ENCODE data around the gene MFSD6. TPM values are rescaled to one million over a fixed set of nuclear protein-coding genes. Genes with fewer than 3 reads are reported as not detected.
"Not testable (repeated sequence)": the region's sequence is repeated elsewhere in the genome, so short reads cannot be mapped to it uniquely, and the experiment has no call there.

The MFSD6 gene
- total RNA-seq, 1 donor from 2014 or later = 44.0 TPM

DNA sequence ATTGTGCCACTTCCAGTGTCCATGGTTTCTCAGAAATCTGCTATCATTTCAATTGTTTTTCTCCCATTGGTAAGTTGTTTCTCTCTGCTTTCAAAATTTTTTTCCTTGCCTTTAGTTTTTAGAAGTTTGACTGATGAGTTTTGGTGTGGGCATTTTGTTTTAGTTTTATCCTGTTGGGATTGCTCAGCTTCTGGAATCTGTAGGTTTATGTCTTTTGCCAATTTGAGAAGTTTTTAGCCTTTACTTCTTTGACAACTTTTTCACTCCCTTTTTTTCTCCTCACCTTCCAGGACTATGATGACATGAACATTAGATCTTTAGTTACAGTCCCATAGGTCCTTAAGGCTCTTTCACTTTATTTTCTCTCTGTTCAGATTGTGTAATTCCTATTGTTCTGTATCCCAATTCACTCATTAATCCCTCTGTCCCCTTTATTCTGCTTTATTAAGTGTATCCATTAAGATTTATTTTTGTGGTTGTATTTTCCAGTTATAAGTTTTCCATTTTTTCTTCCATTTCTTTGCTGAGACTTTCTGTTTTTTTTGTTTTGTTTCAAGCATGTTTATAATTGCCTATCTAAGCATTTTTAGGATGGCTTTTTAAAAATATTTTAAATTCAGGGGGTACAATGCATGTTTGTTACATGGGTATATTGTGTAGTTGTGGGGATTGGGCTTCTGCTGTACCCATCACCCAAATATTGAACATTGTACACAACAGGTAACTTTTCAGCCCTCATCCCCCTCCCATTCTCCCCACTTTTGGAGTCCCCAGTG lies 17.9 kb downstream of the MFSD6 start:
- no peak for DNase-seq (ENCODE audit: low spot score)
- H3K4me1 Mint-ChIP-seq (ENCODE audit: low read depth) = peaks cover 35% of the 10 kb centered on the region
- H3K36me3 Mint-ChIP-seq (ENCODE audit: low read depth) = peaks cover 57% of the 10 kb centered on the region
- intact Hi-C loops (cut with micrococcal nuclease) = no loop called here
- no peak overlapping the region for H3K27ac Mint-ChIP-seq
- no peak overlapping the region for H3K4me3 Mint-ChIP-seq (ENCODE audit: low read depth)
- peaks cover 6% of the 10 kb centered on the region for H3K9me3 Mint-ChIP-seq
- no peaks in the 10 kb centered on the region for H3K27me3 Mint-ChIP-seq (ENCODE audit: low read depth)

DNA sequence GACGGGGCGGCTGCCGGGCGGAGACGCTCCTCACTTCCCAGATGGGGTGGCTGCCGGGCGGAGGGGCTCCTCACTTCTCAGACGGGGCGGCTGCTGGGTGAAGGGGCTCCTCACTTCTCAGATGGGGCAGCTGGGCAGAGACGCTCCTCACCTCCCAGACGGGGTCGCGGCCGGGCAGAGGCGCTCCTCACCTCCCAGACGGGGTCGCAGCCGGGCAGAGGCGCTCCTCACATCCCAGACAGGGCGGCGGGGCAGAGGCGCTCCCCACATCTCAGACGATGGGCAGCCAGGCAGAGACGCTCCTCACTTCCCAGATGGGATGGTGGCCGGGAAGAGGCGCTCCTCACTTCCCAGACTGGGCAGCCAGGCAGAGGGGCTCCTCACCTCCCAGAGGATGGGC lies 22.7 kb downstream of the MFSD6 start:
- Mint-ChIP-seq H3K36me3 (ENCODE audit: low read depth) (peaks cover 61% of the 10 kb centered on the region), H3K4me1 (ENCODE audit: low read depth) (peaks cover 48% of the 10 kb centered on the region)
- H3K9me3 Mint-ChIP-seq; H3K27ac Mint-ChIP-seq; intact Hi-C loops (cut with micrococcal nuclease); DNase-seq (ENCODE audit: low spot score); H3K4me3 Mint-ChIP-seq (ENCODE audit: low read depth); H3K27me3 Mint-ChIP-seq (ENCODE audit: low read depth): not testable (repeated sequence)

DNA sequence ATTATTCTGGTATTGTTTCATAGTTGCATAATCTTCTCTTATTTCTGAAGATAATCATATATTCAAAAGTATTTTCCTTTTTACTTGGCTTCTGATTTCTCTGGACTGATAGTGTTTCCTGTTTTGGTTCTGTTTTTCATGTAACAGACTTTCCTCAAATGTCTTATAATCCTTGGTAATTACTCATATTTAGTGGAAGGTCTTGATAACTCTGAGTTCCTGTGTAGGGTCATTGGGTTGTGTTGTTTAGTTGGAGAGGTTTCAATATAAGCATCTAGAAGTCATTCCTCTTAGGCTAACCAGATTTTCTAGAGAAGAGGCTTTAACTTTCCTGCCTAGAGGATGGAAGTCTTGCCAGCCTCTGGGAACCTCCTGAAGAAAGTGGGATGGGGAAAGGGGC lies 23.8 kb downstream of the MFSD6 start:
- intact Hi-C loops (cut with micrococcal nuclease) = loop anchor here (1.0 to 2.0 kb wide), 3 partner anchors 13 to 28 kb away; no protein-coding TSS in a partner anchor
- Mint-ChIP-seq H3K4me3 (ENCODE audit: low read depth) (no peak overlapping the region), H3K36me3 (ENCODE audit: low read depth) (peaks cover 61% of the 10 kb centered on the region), H3K4me1 (ENCODE audit: low read depth) (peaks cover 49% of the 10 kb centered on the region), H3K27me3 (ENCODE audit: low read depth) (no peaks in the 10 kb centered on the region), H3K27ac (peak overlapping the region; percentile 34), H3K9me3 (peaks cover 4% of the 10 kb centered on the region)
- DNase-seq (ENCODE audit: low spot score) = no peak

DNA sequence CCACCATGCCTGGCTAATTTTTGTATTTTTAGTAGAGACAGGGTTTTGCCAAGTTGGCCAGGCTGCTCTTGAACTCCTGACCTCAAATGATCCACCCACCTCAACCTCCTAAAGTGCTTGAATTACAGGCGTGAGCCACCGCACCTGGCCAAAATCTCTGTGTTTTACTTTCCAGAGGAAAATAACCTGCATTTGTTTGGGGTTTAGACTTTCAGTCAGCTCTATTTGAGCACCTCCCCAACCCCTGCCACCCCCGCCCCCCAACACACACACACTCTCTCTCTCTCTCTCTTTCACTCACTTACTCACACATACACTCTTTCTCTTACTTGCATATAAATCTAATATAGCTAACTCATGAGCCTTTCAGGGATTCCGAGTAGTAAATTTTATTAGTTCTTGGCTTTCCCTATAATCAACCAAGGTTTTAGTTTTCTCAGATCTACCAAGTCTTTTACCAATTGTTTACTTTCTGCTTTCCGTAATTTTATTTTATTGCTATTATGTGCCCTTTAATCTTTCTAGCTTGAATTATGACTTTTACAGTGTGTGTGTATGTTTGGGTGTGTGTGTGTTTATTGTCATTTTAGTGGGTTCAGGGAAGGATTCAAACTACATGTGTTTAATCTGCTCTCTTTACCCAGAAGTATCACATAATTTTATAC lies 24.5 kb downstream of the MFSD6 start:
- H3K27ac Mint-ChIP-seq = peak overlapping the region; percentile 1
- no peak overlapping the region for H3K4me3 Mint-ChIP-seq (ENCODE audit: low read depth)
- peaks cover 46% of the 10 kb centered on the region for H3K4me1 Mint-ChIP-seq (ENCODE audit: low read depth)
- no peak for DNase-seq (ENCODE audit: low spot score)
- intact Hi-C loops (cut with micrococcal nuclease) = loop anchor here (1.0 to 2.0 kb wide), 3 partner anchors 14 to 28 kb away; no protein-coding TSS in a partner anchor
- H3K9me3 Mint-ChIP-seq = peaks cover 4% of the 10 kb centered on the region
- H3K27me3 Mint-ChIP-seq (ENCODE audit: low read depth) = no peaks in the 10 kb centered on the region
- H3K36me3 Mint-ChIP-seq (ENCODE audit: low read depth) = peaks cover 62% of the 10 kb centered on the region

DNA sequence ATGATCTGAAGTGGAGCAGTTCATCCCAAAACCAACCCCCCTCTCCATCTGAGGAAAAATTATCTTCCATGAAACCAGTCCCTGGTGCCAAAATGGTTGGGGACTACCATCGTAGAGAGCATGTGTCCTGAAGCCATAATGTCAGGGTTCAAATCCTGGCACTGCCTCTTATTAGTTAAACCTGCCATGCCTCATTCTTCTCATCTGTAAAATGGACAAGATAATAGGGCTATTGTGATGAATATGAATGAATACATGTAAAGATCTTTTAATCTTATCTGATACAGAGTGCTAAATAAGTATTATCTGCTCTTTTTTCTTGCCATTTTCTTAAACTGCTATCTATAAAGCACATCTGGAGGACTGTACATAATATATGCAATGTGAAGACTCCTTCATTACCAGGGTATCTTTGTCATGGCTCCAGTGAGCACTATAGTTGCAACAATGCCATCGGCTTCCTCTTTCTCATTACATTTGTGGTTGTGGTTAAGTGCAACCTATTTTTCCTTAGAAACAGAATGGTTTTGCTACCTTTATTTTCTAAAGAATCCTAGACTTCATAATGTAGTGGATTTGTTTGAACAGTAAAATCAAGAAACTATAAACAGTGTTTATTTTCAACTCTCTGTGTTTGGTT lies 27.0 kb downstream of the MFSD6 start:
- Mint-ChIP-seq H3K4me3 (ENCODE audit: low read depth) (no peak overlapping the region), H3K36me3 (ENCODE audit: low read depth) (peaks cover 68% of the 10 kb centered on the region), H3K27ac (no peak overlapping the region), H3K9me3 (no peaks in the 10 kb centered on the region), H3K4me1 (ENCODE audit: low read depth) (peaks cover 48% of the 10 kb centered on the region), H3K27me3 (ENCODE audit: low read depth) (no peaks in the 10 kb centered on the region)
- no peak for DNase-seq (ENCODE audit: low spot score)
- intact Hi-C loops (cut with micrococcal nuclease) = no loop called here

DNA sequence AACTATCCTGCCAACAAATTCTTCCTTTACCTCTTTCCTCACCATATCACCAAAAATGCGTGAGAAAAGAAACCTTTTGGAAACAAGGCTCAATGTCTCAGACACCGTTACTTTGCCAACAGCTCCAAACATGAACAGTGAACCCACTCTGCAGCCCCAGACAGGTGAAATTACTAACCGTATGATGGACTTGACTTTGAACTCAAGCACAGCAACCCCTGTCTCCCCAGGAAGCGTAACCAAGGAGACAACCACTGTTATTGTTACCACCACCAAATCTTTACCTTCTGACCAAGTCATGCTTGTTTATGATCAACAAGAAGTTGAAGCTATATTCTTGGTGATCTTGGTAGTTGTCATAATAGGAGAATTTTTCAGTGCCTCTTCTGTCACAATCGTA lies 28.4 kb downstream of the MFSD6 start:
- intact Hi-C loops (cut with micrococcal nuclease) = no loop called here
- Mint-ChIP-seq H3K36me3 (ENCODE audit: low read depth) (peaks cover 74% of the 10 kb centered on the region), H3K4me1 (ENCODE audit: low read depth) (peaks cover 54% of the 10 kb centered on the region), H3K27me3 (ENCODE audit: low read depth) (no peaks in the 10 kb centered on the region), H3K4me3 (ENCODE audit: low read depth) (no peak overlapping the region), H3K9me3 (no peaks in the 10 kb centered on the region), H3K27ac (peak overlapping the region; percentile 49)
- no peak for DNase-seq (ENCODE audit: low spot score)

DNA sequence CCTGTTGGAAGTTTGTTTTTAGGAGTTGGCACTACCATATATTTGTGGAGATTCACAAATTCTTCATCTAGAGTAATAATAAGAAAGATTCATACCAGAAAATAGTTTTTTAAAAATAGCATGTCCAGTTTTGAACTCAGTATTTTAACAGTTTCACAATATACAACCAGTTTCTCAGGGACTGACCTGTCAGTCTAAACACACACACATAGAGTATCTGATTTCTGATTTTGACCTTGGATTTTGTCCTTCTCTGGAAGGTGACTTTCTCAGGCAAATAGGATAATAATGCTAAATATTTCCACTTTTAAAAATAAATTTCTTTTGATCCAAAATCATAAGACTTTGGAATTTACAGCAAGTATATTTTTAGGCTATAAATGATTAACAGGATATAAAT lies 32.0 kb downstream of the MFSD6 start:
- Mint-ChIP-seq H3K4me1 (ENCODE audit: low read depth) (peaks cover 45% of the 10 kb centered on the region), H3K27ac (no peak overlapping the region), H3K4me3 (ENCODE audit: low read depth) (no peak overlapping the region), H3K9me3 (no peaks in the 10 kb centered on the region), H3K27me3 (ENCODE audit: low read depth) (no peaks in the 10 kb centered on the region), H3K36me3 (ENCODE audit: low read depth) (peaks cover 72% of the 10 kb centered on the region)
- intact Hi-C loops (cut with micrococcal nuclease) = no loop called here
- no peak for DNase-seq (ENCODE audit: low spot score)

DNA sequence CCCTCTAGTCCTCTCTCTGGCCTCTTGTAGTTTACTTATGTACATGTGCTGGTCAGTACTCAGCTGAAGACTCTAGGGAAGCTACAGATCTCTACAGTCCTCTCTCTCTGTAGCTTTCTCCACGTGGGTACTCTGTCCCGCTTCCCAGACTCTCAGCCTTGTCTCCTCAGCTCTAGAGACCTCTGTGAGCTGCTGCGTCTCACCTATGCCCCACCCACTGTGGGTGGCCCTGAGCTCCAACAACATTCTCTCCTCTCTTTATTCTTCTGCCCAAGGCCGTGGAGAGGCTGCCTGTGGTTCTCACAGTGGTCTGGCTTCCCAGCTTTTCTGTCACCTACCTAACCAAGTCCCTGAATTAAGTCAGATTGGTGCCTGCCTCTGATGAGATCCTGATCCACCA lies 33.4 kb downstream of the MFSD6 start:
- Mint-ChIP-seq H3K4me1 (ENCODE audit: low read depth) (peaks cover 32% of the 10 kb centered on the region), H3K27ac (no peak overlapping the region), H3K4me3 (ENCODE audit: low read depth) (no peak overlapping the region), H3K27me3 (ENCODE audit: low read depth) (no peaks in the 10 kb centered on the region), H3K9me3 (no peaks in the 10 kb centered on the region), H3K36me3 (ENCODE audit: low read depth) (peaks cover 61% of the 10 kb centered on the region)
- intact Hi-C loops (cut with micrococcal nuclease) = no loop called here
- DNase-seq (ENCODE audit: low spot score) = no peak

DNA sequence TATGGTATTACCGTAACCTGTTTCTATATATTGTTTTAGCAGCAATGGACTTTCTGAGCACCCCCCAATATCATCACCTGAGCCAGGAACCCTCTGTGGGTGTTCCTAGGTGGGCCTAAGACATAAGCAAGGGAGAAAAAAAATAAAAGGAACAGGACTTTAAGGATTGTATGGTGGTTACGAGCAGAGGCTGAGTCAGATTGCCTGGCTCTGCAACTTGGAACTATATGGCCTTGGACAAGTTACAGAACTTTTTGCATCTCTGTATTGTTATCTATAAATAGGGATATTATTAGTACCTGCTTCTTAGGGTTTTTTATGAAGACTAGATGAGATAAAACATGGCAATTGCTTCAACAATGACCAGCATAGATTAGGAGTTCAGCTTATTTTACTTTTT lies 34.9 kb downstream of the MFSD6 start:
- Mint-ChIP-seq H3K4me1 (ENCODE audit: low read depth) (peaks cover 32% of the 10 kb centered on the region), H3K36me3 (ENCODE audit: low read depth) (peaks cover 55% of the 10 kb centered on the region), H3K9me3 (no peaks in the 10 kb centered on the region), H3K4me3 (ENCODE audit: low read depth) (no peak overlapping the region), H3K27me3 (ENCODE audit: low read depth) (no peaks in the 10 kb centered on the region), H3K27ac (no peak overlapping the region)
- intact Hi-C loops (cut with micrococcal nuclease) = no loop called here
- DNase-seq (ENCODE audit: low spot score) = no peak

DNA sequence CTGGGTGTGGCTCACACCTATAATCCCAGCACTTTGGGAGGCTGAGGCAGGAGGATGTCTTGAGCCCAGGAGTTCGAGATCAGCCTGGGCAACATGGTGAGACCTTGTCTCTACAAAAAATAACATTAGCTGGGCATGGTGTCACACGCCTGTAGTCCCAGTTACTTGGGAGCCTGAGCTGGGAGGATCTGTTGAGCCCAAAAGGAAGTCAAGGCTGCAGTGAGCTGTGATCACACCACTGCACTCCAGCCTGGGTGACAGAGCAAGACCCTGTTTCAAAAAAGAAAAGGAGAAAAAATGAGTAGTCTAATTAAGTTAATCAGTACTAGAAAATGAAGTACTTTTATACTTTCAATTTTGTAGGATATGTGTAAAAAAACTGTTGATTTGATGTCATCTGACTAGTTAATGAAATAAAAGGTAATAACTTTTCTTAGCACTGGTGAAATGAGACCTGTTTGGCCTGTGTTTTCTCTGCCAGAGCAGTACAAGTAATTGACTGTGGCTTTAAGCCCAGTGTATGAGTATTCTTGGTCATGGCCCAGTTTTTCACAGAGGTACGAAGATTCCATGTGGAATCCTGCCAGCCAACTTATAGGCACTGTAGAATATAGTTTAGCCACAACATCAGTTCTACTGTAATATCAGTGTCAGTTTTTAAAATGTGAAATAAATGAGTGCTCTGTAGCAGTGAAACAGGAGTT lies 35.8 kb downstream of the MFSD6 start:
- Mint-ChIP-seq H3K9me3 (no peaks in the 10 kb centered on the region), H3K36me3 (ENCODE audit: low read depth) (peaks cover 51% of the 10 kb centered on the region), H3K4me3 (ENCODE audit: low read depth) (no peak overlapping the region), H3K4me1 (ENCODE audit: low read depth) (peaks cover 32% of the 10 kb centered on the region), H3K27ac (no peak overlapping the region), H3K27me3 (ENCODE audit: low read depth) (no peaks in the 10 kb centered on the region)
- intact Hi-C loops (cut with micrococcal nuclease) = no loop called here
- DNase-seq (ENCODE audit: low spot score) = no peak

DNA sequence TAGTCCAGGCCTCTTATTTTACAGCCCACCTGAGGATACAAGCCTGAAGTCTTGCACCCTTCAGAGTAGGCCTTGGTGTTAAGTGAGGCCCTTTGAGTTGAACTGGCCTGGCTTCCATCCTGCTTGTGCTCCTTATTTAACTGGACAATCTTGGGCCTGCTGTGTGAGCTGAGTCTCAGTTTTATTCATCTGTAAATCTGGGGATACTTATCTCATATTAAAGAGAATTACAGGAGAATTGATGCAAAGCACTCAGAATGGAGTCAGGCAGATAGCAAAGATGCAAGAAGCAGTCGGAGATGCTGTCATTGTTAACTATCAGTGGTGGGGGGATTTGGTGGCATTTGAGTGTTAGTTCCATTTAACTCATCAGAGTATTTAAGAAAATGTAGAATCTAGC lies 36.8 kb downstream of the MFSD6 start:
- Mint-ChIP-seq H3K9me3 (no peaks in the 10 kb centered on the region), H3K4me1 (ENCODE audit: low read depth) (peaks cover 30% of the 10 kb centered on the region), H3K4me3 (ENCODE audit: low read depth) (no peak overlapping the region), H3K36me3 (ENCODE audit: low read depth) (peaks cover 45% of the 10 kb centered on the region), H3K27ac (no peak overlapping the region), H3K27me3 (ENCODE audit: low read depth) (no peaks in the 10 kb centered on the region)
- intact Hi-C loops (cut with micrococcal nuclease) = no loop called here
- DNase-seq (ENCODE audit: low spot score) = no peak

DNA sequence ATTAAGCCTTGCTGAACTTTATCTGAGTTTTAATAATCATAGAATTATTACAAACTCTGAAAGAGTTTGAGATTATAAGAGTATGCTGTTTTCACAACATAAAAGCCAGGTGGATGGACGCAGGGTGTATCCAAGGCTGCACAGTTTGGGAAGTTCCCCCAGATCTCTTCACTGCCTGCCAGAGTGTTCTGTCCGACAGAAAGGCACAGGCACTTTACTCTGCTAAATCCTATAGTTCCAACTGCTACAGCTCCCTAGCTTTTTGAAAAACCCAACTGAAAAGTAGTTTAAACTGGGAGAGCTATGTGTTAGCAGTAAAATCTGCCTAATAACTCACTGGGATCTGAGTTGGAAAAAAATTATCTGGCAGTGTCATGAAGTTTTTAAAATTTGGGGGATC lies 38.0 kb downstream of the MFSD6 start:
- Mint-ChIP-seq H3K4me1 (ENCODE audit: low read depth) (peaks cover 23% of the 10 kb centered on the region), H3K27me3 (ENCODE audit: low read depth) (no peaks in the 10 kb centered on the region), H3K36me3 (ENCODE audit: low read depth) (peaks cover 39% of the 10 kb centered on the region), H3K27ac (no peak overlapping the region), H3K4me3 (ENCODE audit: low read depth) (no peak overlapping the region), H3K9me3 (no peaks in the 10 kb centered on the region)
- intact Hi-C loops (cut with micrococcal nuclease) = no loop called here
- no peak for DNase-seq (ENCODE audit: low spot score)

Data from activated T-helper 2 cell treated with anti-CD3 and anti-CD28 coated beads, Interferon-gamma antibody, Interleukin-2, Interleukin-4, amounts not matched to agents 10 μg/mL and 5 μg/mL and 100 μg/mL, durations not matched to agents 14 hours and 24 hours and 36 hours (primary cell).